GM19193 (cell line): Measurements from ENCODE around the gene FBXO22.
A peak's percentile ranks its signal among the peaks of the same experiment; 100 is the strongest.

Source experiments
- POLR2A ChIP-seq: IDR thresholded peaks from 4 replicates; pipeline ENCODE4 v1.6.1; 2011; ENCODE audit not compliant: insufficient read depth, insufficient read length; ENCODE audit errors: extremely low read depth

Gene FBXO22

GRCh38 chr15:75903331-75904239 lies at the start of gene FBXO22:
TSS of gene FBXO22 (plus strand) at chr15:75903878. CDS start at chr15:75903964, 86 bp downstream.
- peak; percentile 90 for TF ChIP-seq POLR2A

GRCh38 chr15:75857886-75858285 lies 45.8 kb upstream of the FBXO22 start:
- no peak for TF ChIP-seq POLR2A

GRCh38 chr15:75861750-75862402 lies 41.8 kb upstream of the FBXO22 start:
- TF ChIP-seq POLR2A = no peak

- no peak for TF ChIP-seq POLR2A
These were observed 40.9 kb upstream of the FBXO22 start for GRCh38 chr15:75862796-75863195.

GRCh38 chr15:75864213-75865059 lies 39.2 kb upstream of the FBXO22 start:
- TF ChIP-seq POLR2A = no peak

GRCh38 chr15:75866916-75867315 lies 36.8 kb upstream of the FBXO22 start:
- TF ChIP-seq POLR2A = no peak

- TF ChIP-seq POLR2A = no peak
These were observed 36.2 kb upstream of the FBXO22 start for GRCh38 chr15:75867449-75867848.

- no peak for TF ChIP-seq POLR2A
These were observed 35.7 kb upstream of the FBXO22 start for GRCh38 chr15:75868019-75868418.

- no peak for TF ChIP-seq POLR2A
These were observed 34.2 kb upstream of the FBXO22 start for GRCh38 chr15:75869446-75869845.

- TF ChIP-seq POLR2A = no peak
These were observed 31.2 kb upstream of the FBXO22 start for GRCh38 chr15:75872403-75872990.

- no peak for TF ChIP-seq POLR2A
These were observed 19.6 kb upstream of the FBXO22 start for GRCh38 chr15:75884041-75884440.

- no peak for TF ChIP-seq POLR2A
These were observed 16.5 kb upstream of the FBXO22 start for GRCh38 chr15:75887178-75887577.

GRCh38 chr15:75891895-75892294 lies 11.8 kb upstream of the FBXO22 start:
- TF ChIP-seq POLR2A = no peak

GRCh38 chr15:75895731-75896130 lies 7.9 kb upstream of the FBXO22 start:
- no peak for TF ChIP-seq POLR2A

- TF ChIP-seq POLR2A = no peak
These were observed 3.1 kb upstream of the FBXO22 start for GRCh38 chr15:75900577-75900976.

GRCh38 chr15:75902129-75902557 lies 1.5 kb upstream of the FBXO22 start:
- no peak for TF ChIP-seq POLR2A

- no peak for TF ChIP-seq POLR2A
These were observed 1.6 kb downstream of the FBXO22 start for GRCh38 chr15:75905231-75905630.
